GM19463 (cell line): ENCODE results near the gene DHX58.

ENCODE experiments used
- ATAC-seq: cut with Tn5 transposase; IDR thresholded peaks from one replicate; pipeline ENCODE4 v1.9.1; 2021; ENCODE audit warnings: mild to moderate bottlenecking, moderate library complexity; ENCODE audit not compliant: unreplicated experiment

The DHX58 gene

GRCh38 chr17:42056635-42057034 lies 55.9 kb downstream of the DHX58 start:
- ATAC-seq: no peak

DNA sequence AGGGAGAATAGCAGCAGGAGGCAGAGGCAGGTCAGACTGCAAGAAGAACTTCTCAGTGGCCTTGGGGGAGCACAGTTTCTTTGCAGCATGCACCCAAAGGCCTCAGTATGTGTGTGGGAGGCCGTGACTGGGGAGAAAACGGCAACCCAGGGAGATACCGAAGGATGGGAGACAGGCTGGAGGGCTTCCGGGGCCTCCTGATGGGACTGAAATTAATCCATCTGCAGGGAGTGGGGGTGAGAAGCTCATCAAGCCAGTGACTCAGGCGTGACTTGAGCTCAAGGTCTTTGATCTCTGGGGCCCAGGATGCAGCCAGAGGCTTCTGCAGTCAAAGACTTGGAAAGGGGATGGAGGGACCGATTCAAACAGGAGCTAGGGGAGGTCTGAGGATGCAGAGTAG lies 57.0 kb downstream of the DHX58 start:
- no peak for ATAC-seq

GRCh38 chr17:42055027-42055426 lies 57.5 kb downstream of the DHX58 start:
- ATAC-seq: no peak

DNA sequence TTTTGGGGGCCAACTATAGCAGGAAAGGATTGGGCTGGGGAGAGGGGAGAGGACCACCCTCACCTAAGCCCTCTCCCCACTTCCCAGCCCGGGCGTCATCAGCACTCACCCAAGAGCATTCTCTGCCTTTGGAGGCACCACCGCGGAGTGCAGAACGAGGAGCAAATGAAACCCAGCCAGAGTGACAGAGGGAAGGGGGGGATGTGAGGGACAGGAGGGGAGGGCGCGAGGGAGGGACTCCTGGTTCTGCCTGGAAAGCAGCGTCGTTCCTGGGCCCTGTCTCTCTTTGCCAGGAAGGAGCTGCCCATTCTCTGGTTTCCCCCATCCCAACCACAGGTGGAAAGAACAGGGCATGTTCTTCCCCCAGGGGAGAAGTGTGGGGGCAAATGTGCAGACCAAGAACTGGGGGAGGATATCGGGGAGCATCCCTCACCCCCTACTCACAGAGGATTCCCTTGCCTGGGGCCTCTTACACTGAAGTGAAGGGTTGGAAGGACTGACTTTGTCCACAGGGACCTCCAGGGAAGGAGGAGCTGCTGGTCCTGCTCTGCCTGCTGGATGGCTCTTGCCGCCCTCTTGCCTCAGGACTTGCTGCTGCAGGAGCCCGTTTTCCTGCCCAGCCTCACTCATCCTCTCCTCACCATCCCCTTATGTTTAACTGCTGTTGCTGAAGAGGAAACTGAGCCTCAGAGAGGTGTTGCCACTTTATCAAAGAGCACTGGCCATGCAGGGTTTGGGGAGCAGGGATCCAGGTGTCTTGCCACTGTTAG lies 58.6 kb downstream of the DHX58 start:
- no peak for ATAC-seq

- no peak for ATAC-seq
Measured at GRCh38 chr17:42052346-42052877, 60.1 kb downstream of the DHX58 start.

GRCh38 chr17:42051645-42052044 lies 60.9 kb downstream of the DHX58 start:
- no peak for ATAC-seq
